Stimulated activated CD4-positive, alpha-beta T cell treated with anti-CD3 and anti-CD28 coated beads, Interleukin-4, amount 100 ng/mL, for 24 hours (primary cell): Measurements from ENCODE around the gene FKBP11.

ENCODE experiments used
- DNase-seq: peaks from one replicate; pipeline ENCODE4 v3.0.0-alpha.2; 2020

FKBP11 gene

GRCh38 chr12:48925304-48926011 is at the start of gene FKBP11:
TSS of gene FKBP11 (minus strand) at chr12:48925492. CDS start at chr12:48925428, 64 bp downstream.
- DNase-seq, result peak; percentile 79

GRCh38 chr12:48973941-48974673 is 48.8 kb upstream of the FKBP11 start:
- peak; percentile 37 for DNase-seq

GRCh38 chr12:48973531-48973930 is 48.2 kb upstream of the FKBP11 start:
- no peak for DNase-seq

DNA sequence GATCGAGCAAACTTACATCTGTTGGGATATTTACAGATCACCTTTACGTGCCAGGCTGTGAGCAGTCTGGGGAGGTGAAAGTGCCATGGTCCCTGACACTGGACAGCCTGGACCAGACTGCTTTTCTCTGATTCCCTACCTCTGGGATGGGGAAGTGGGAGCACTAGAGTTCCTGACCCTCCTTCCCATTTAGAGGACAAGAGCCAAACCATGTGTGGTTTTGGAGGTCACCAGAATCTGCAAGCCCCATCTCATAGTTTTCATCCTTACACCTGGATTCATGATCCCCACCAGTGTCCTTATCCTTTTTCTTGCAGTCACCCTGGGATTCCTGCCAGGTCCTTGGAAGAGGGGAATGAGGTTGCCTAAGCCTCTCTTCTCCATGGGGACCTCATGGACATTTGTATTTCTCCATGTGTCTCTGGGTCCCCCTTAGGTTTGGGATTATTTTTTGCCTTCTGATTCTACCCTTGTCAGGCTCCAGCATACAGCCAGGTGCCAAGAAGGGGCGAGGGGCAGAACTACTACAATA is 47.7 kb upstream of the FKBP11 start:
- no peak for DNase-seq

DNA sequence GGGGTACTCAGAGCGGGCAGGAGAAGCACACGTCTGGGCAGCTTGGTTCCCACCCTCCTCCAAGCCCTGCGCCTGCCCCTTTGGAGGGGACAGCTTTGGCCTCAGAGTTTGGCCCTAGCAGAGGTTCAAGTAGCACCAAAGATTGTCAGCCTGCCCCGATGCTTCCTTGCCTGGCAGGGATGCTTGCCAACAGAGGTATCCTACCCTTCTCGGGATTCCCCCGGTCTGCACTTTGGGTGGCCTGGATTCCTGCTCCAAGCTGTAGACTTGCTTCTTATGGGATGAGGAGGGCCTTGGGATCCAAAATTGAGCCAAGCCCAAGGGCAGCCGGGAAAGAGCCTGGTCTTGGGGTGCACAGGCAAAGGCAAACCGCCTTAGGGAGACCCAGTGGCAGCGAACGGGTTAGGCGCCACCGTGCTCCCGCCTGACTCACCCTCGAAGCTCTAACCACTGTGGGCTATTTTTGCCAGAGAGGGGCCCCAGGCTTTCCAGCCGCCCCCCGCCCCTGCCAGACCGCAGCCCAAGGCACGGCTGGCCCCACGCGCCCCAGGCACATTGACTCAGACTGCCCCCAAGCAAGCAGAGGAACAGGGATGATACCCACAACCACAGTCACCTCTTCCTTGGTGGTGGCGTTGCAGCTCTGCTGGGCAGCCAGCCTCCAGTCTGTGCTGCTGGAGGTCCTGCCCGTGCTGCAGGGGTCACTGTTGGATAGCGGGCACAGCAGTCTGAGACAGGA is 47.1 kb upstream of the FKBP11 start:
- DNase-seq, result peak; percentile 35

DNA sequence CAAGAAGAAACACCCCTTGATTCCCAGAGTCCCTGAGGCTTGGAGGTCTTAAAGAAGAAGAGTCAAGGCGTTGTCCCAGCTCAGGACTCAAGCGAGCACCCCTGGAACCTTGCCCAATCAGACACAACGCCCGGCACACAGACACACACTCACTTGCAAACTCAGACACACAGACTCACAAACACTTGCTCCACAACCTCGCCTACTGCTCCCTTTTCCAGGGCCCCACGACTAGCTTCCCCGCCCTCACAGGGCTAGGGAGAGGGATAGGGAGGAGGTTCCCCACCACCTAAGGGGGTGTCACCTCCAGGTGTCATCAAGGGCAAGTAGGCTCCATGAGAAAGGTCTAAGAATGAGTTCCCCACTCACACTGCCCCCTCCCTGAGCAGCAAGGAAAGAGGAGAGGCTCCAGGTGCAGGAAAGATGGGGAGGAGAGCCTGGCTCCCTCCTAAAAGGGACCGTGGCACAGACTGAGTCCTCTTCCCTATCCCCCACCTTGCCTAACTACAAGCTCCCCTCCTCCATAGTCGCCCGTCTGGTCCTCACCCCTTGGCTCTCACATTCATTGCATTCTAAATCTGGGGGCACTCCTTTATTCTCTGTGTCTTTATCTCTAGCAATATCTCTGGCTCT is 45.5 kb upstream of the FKBP11 start:
- DNase-seq, result no peak

GRCh38 chr12:48969833-48970701 is 44.8 kb upstream of the FKBP11 start:
- peak; percentile 34 for DNase-seq

DNA sequence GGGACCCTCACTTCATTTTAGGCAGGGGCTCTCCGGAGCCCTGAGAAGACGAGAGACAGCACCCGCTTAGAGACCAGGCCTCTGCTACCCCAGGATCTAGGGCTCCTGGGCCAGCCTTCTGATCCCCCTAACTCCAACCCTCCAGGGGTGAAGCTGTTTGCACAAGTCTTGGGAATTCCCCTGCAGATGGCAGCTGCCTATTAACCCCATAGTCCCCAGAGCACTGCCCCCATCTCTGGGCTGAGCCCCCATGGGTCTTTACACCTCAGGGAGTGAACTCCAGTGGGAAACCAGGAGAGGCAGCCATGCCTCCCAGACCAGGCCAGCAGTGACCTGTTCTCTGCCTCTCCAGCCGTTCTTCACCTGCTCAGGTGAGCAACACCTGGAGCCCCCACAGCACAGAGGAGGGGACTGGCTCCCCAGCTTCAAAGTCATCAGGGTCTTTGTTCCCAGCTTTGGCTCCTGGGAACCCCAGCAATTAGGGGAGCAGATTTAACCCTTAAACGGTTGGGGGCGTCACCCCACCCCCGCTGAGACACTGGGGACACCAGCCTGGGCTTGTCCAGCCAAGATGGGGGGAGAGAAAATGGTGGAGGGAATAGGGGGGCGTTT is 44.0 kb upstream of the FKBP11 start:
- DNase-seq, result no peak

DNA sequence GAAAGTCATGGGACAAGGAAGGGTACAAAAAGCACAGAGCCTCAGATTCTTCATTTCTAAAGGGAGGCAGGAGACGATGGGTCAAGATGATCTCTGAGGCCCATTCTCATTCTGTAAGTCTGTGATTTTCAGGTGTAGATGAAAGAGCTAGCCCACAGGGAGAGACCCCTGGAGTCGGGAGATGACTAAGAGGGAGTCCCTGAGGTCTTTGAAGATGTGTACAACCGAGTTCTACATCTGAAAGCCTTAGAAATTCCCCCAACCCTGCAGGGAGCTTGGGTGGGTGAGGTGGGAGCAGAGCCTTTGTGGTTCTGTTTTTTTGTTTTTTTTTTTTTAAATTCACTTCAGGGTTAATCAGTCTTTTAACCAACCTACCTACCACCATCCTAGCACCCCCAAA is 43.2 kb upstream of the FKBP11 start:
- no peak for DNase-seq

DNA sequence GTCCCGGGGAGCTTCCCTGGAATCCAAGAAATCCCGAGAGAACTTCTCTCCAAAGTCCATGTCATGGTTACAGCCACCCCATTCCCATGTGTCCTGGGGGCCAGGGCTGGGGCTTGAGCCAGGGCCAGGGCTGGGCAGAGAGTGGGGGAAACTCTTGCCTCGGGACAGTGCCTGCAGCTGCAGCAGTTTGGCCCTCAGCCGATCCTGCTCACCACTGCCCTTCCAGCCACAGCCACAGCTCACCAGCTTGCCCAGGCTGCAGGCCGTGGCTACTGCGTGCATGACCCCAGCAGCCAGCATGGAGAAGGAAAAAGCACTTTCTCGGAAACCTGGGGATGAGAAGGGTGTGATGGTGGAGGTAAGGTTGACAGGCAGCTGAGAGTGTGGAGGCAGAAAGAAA is 42.7 kb upstream of the FKBP11 start:
- no peak for DNase-seq

GRCh38 chr12:48966177-48966895 is 41.0 kb upstream of the FKBP11 start:
- DNase-seq, result no peak

DNA sequence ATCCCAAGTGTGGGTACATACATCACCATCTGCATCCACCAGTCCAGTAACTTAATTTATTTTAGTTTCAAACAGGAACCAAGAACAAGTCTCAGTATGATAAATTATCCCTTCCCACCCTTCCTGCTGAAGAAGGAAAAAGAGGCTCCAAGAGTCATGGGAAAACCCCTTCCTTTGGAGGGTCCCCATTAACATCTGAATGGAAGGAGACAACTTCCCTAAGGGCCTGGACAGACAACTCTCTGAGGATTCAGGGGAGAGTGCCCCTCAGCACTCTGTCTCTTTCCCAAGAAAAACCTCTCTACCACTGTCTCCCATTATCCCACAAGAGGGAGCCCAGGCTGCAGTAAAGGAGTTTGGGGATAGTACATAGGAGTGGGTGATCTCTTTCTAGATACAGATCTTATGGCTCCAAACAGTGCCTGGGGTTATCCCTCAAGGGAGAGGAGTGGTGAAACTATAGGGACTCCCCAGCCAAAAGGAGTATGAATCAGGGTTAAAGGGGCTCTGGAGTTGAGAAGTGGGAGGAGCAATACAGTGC is 40.1 kb upstream of the FKBP11 start:
- no peak for DNase-seq

GRCh38 chr12:48961801-48962200 is 36.5 kb upstream of the FKBP11 start:
- no peak for DNase-seq

GRCh38 chr12:48961331-48961730 is 36.0 kb upstream of the FKBP11 start:
- DNase-seq, result no peak

GRCh38 chr12:48960834-48961233 is 35.5 kb upstream of the FKBP11 start:
- no peak for DNase-seq

DNA sequence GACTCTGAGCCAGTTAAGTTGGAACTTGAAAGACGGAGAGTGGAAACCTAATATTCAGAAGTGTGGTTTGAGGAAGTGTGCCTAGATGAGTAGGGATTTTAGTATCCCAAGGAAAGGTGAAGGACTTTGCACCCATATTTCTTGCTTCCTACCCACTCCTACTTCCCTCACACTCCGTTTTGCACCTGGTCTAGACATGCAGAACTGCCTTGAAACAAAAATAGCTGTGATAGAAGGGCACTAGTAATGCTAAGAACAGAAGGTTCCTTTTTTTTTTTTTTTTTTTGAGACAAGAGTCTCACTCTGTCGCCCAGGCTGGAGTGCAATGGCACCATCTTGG is 32.7 kb upstream of the FKBP11 start:
- DNase-seq, result no peak

DNA sequence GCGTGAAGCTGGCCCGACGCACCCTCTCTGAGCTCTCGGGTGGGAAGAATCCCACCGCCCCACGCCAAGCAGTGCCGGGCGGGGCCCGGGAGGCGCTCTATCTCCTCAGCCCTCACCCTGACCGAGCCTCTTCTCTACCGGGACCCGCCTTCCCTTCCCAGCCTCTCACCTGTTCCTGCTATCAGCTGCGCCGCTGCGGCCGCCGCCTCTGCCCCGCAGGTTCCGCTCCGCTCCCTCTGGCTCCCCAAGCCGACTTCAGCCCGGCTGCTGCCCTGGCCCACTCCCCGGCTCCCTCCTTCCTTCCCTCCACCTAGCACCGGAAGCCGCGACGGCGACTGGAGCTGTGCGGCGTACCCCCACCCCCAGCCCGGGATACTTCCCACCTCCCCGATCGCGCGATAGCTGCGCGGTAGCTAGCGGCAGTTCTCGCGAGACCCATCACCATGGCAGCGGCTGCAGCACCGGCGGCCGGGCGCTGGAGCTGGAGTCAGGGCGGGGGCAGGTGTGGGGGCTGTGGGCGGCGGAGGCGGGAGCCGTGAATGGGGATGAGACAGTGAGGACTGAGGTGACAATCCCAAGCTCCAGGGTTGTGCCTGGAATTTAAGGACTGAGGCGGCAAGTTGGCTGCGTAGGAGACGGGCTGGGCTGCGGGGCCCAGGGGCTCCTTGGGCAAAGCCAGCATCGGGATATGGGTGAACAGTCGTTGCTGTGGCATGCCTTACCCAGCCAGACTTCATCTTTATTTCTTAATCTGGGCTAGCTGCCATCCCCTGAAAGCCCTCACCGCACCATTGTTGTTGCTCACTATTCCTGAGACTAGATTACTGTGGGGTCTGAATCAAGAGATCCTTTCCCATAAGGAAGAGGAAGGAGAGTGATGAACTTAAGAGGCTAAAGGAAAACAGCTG is 32.1 kb upstream of the FKBP11 start, which contains the start of gene ARF3:
TSS of gene ARF3 (minus strand) at position 347 of the 908 bp plus-strand sequence. CDS start 16,392 bp downstream, outside the sequence.
- peak; percentile 91 for DNase-seq

- DNase-seq, result peak; percentile 20
Observed at GRCh38 chr12:48956279-48957140, 31.2 kb upstream of the FKBP11 start.
